ENCODE measurements around the gene NCR3LG1.

NCR3LG1 gene

DNA sequence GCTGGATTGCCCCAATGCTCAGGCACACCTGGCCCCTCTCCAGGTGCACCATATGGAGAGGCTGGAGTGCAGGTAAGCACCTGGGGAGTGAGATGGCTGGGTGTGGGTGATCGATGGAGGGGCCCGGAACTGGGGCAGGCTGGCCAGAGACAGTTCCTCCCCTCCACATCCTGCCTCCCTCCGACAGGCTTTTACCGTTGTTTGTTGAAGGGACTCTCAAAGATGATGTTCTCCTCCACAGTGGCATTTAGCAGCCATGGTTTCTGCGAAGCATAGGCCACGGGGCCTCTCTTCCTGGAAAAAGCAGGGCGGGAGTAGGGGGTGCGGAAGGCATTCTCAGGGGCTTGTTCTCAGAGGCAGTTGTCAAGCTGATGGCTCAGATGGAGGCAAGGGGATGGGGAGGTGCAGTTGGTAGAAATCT lies 62.7 kb downstream of the NCR3LG1 start:
- H3K27ac ChIP-seq (ENCODE audit: low read depth, low read length): no peak overlapping the region
- TF ChIP-seq, protein P1, sequence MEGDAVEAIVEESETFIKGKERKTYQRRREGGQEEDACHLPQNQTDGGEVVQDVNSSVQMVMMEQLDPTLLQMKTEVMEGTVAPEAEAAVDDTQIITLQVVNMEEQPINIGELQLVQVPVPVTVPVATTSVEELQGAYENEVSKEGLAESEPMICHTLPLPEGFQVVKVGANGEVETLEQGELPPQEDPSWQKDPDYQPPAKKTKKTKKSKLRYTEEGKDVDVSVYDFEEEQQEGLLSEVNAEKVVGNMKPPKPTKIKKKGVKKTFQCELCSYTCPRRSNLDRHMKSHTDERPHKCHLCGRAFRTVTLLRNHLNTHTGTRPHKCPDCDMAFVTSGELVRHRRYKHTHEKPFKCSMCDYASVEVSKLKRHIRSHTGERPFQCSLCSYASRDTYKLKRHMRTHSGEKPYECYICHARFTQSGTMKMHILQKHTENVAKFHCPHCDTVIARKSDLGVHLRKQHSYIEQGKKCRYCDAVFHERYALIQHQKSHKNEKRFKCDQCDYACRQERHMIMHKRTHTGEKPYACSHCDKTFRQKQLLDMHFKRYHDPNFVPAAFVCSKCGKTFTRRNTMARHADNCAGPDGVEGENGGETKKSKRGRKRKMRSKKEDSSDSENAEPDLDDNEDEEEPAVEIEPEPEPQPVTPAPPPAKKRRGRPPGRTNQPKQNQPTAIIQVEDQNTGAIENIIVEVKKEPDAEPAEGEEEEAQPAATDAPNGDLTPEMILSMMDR (IDR thresholded peaks at IDR 0.05; ENCODE audit: low read depth, low read length, poor library complexity, severe bottlenecking): no peak
- no peak for TF ChIP-seq EZH2phosphoT487 (IDR thresholded peaks at IDR 0.05; ENCODE audit: borderline replicate concordance, low read length)
- H3K4me1 ChIP-seq (ENCODE audit: control insufficient read depth, low read length): no peaks in the 10 kb centered on the region

DNA sequence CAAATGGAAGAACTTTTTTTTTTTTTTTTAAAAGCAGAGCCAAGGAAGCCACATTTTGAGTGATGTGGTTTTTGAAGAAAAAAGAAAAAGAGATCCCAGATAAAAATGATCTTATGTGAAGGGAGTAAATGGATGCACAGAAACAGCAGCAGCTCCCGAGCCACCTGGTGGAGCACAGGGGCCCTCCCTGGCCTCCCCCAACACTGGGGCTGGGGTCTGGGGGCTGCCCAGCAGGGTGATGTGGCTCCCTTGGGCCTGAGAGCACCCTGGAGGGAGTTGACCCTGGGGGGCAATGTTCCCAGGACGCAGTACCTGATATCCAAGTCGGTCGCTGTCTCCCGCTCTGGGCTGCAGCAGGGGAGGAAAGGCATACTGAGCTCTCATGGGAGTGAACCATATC lies 63.4 kb downstream of the NCR3LG1 start:
- H3K27ac ChIP-seq (ENCODE audit: low read depth, low read length): no peak overlapping the region
- no peaks in the 10 kb centered on the region for H3K9me2 ChIP-seq (replicated peaks; ENCODE audit: control insufficient read depth, low read length)
- no peaks in the 10 kb centered on the region for H3K36me3 ChIP-seq (ENCODE audit: control insufficient read depth, low read length)
- H3K4me3 ChIP-seq (ENCODE audit: low read length): no peak overlapping the region
- H3K9me3 ChIP-seq (ENCODE audit: control insufficient read depth, insufficient read depth, low read length): no peaks in the 10 kb centered on the region
- peaks cover 39% of the 10 kb centered on the region for H3K27me3 ChIP-seq (ENCODE audit: control insufficient read depth, low read length)
- no peak overlapping the region for H3K4me2 ChIP-seq (ENCODE audit: low read length)
- no peaks in the 10 kb centered on the region for H3K4me1 ChIP-seq (ENCODE audit: control insufficient read depth, low read length)
- H4K20me1 ChIP-seq (ENCODE audit: control insufficient read depth, insufficient read depth, low read depth, low read length): no peaks in the 10 kb centered on the region
- TF ChIP-seq, protein P1 (IDR thresholded peaks at IDR 0.05; ENCODE audit: low read depth, low read length, poor library complexity, severe bottlenecking): no peak
- no peak for TF ChIP-seq EZH2phosphoT487 (IDR thresholded peaks at IDR 0.05; ENCODE audit: borderline replicate concordance, low read length)
- H3K79me2 ChIP-seq (ENCODE audit: control insufficient read depth, low read length): no peaks in the 10 kb centered on the region
- H3F3A ChIP-seq (ENCODE audit: control insufficient read depth, insufficient read depth): no peaks in the 10 kb centered on the region

More for the DNA sequence above, 62.7 kb downstream of the NCR3LG1 start:
- Histone ChIP-seq H3K9me3 (ENCODE audit: control insufficient read depth, insufficient read depth, low read length) (no peaks in the 10 kb centered on the region), H3K27me3 (ENCODE audit: control insufficient read depth, low read length) (peaks cover 32% of the 10 kb centered on the region), H3F3A (ENCODE audit: control insufficient read depth, insufficient read depth) (no peaks in the 10 kb centered on the region), H3K4me3 (ENCODE audit: low read length) (no peak overlapping the region), H3K36me3 (ENCODE audit: control insufficient read depth, low read length) (no peaks in the 10 kb centered on the region), H3K79me2 (ENCODE audit: control insufficient read depth, low read length) (no peaks in the 10 kb centered on the region), H3K4me2 (ENCODE audit: low read length) (no peak overlapping the region), H4K20me1 (ENCODE audit: control insufficient read depth, insufficient read depth, low read depth, low read length) (no peaks in the 10 kb centered on the region), H3K9me2 (replicated peaks; ENCODE audit: control insufficient read depth, low read length) (no peaks in the 10 kb centered on the region)

DNA sequence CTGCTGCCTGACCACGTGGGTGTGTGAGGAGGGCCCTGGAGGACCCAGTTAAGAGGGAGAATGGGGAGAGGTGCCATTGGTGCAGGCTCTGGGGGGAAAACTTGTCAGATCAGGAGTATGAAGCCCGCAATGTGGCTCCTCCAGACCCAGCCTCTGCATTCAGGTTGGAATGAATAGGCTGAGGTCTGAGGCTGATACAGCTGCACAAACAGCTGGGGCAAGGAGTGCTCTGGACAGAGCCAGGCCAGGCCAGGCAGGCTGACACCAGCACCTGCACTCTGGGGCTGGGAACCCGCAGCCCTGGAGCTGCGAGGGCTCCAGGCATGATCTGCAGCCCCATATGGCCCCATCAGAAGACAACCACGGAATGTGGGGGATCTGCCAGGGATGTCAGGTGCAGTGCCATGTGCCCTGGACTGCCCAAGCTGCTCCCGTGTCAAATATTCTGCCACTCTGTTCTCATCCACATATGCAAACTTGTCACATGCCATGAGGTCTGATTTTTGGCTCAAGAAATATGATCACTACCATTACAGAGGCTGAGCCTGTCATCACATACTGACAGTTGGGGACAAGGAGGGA lies 64.0 kb downstream of the NCR3LG1 start:
- Histone ChIP-seq H3K4me1 (ENCODE audit: control insufficient read depth, low read length) (no peaks in the 10 kb centered on the region), H3K9me2 (replicated peaks; ENCODE audit: control insufficient read depth, low read length) (no peaks in the 10 kb centered on the region), H3K27ac (ENCODE audit: low read depth, low read length) (no peak overlapping the region), H3K36me3 (ENCODE audit: control insufficient read depth, low read length) (no peaks in the 10 kb centered on the region), H3F3A (ENCODE audit: control insufficient read depth, insufficient read depth) (no peaks in the 10 kb centered on the region), H3K4me2 (ENCODE audit: low read length) (no peak overlapping the region), H3K79me2 (ENCODE audit: control insufficient read depth, low read length) (no peaks in the 10 kb centered on the region), H3K9me3 (ENCODE audit: control insufficient read depth, insufficient read depth, low read length) (no peaks in the 10 kb centered on the region), H3K27me3 (ENCODE audit: control insufficient read depth, low read length) (peaks cover 45% of the 10 kb centered on the region), H3K4me3 (ENCODE audit: low read length) (no peak overlapping the region), H4K20me1 (ENCODE audit: control insufficient read depth, insufficient read depth, low read depth, low read length) (no peaks in the 10 kb centered on the region)
- TF ChIP-seq, protein P1 (IDR thresholded peaks at IDR 0.05; ENCODE audit: low read depth, low read length, poor library complexity, severe bottlenecking): no peak
- no peak for TF ChIP-seq EZH2phosphoT487 (IDR thresholded peaks at IDR 0.05; ENCODE audit: borderline replicate concordance, low read length)
